Fibroblast of upper back skin (primary cell): ENCODE results near the gene SLC16A7.

ENCODE experiments used
- DNase-seq: peaks from one replicate; pipeline ENCODE4 v3.0.0-alpha.2; 2013

SLC16A7 gene

GRCh38 chr12:59626382-59626781 lies 30.6 kb downstream of the SLC16A7 start:
- DNase-seq = peak; percentile 14

DNA sequence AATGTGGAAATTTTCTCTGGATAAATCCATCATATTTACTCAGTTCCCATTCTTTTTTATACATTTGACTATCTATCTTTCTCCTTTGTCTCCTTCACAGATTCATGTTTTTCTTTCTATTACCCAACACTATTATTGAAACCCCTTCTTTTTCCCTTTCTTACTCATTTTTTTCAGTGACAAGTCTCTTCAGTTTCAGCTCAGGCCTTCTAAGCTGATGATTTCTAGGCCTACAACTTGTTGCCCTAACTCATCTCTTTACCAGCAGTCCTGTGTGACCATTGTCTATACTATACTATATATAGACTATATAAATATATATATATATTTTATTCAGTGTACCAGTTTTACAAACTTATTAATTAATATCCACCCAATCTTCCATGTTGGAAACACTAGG lies 31.8 kb downstream of the SLC16A7 start:
- DNase-seq = no peak

DNA sequence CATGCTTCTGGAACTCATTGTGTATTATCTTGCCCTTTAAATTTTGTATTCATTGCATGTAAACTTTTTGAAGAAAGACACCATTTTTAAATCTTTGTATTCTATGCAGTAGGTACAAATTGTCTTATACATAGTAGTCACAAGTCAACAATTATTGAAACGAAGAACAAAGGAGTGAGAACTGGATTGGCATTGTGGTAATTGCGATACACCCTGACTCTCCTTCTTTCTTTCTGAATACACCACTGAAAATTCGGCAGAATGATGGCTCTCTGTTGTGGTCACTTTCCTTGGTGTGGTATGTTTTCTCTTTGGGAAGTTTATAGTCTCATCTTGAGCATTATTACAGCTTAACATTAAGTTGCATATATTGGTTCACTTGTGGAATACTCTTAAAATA lies 34.1 kb downstream of the SLC16A7 start:
- no peak for DNase-seq

DNA sequence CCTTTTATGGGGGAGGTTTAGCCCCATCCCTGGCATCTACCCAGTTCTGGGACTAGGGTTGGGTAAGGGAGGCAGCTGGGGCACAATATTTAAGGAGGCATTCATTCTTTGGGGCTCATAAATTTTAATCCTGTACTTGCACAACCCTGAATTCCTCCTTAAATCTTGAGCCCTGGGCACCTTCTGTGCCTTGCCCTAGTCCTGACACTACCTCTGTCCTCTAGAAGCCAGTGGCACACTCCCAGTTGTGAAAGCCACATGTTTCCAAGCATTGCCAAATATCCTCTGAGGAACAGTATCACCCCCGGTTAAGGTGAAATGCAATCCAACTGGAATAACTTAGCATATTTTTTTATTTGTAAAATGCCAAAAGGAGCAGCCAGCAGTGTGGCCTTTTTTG lies 36.6 kb downstream of the SLC16A7 start:
- no peak for DNase-seq

- DNase-seq = no peak
These were observed 38.4 kb downstream of the SLC16A7 start for GRCh38 chr12:59634254-59634653.

GRCh38 chr12:59636945-59637691 lies 41.3 kb downstream of the SLC16A7 start:
- no peak for DNase-seq

DNA sequence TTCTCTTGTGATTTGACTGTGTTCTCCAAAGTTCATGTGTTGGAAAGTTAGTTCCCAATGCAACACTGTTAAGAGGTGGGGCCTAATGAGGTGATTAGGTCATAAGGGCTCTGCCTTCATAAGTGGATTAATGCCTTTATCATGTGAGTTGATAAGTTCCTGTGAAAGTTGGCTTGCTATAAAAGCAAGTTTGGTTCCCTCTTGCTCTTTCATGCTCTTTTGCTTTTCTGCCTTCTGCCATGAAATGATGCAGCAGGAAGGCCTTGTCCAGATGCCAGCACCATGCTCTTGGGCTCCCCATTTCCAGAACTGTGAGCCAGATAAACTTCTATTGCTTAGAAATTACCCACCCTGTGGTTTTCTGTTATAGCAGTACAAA lies 41.9 kb downstream of the SLC16A7 start:
- DNase-seq = no peak

DNA sequence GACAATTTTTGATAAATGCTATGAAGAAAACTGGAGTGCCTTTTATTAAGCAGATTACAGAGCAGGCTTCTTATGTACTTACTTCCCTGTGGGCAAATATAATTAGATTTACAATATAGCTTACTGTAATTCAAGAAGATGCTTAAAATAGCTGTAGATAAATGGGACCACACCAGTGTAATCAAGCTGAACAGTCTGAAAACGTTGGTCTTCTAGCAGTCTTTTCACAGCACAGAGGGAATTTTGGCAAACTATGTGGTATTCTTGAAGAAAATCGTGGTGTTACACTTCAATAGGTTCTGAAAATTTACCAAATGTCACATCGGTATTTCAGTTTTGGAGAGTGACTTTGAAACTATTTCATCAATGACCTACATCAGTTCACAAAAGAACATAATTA lies 47.7 kb downstream of the SLC16A7 start:
- no peak for DNase-seq

DNA sequence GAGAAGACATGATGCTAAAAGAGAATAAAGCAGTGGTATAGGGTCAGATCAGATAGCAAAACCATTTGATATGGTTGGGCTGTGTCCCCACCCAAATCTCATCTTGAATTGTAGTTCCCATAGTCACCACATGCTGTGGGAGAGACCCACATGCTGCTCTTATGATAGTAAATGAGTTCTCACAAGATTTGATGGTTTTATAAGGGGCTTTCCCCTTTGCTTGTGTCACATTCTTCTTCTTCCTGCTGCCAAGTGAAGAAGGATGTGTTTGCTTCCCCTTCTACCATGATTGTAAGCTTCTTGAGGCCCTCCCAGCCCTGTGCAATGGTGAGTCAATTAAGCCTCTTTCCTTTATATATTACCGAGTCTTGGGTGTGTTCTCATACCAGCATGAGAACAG lies 49.4 kb downstream of the SLC16A7 start:
- no peak for DNase-seq

GRCh38 chr12:59646636-59647035 lies 50.8 kb downstream of the SLC16A7 start:
- DNase-seq = no peak

DNA sequence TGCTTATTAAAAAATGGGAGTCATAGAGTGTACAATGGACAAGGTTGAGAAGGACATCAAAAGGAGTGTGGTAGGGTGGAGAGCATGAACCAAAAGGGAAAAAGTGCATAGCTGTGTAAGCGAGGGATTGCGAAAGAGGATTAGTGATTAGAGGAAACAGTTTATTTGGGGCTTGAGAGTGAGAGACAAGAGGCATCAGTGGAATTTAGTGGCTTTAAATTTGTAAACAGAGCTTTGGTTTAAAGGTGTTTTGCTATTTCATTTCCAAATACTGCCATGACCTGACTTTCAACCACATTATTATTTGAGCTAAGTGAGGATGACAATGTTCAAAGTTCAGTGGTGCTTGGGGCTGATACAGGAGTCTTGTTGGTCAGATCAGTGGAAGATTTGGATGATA lies 53.4 kb downstream of the SLC16A7 start:
- DNase-seq = no peak

- peak; percentile 32 for DNase-seq
These were observed 54.9 kb downstream of the SLC16A7 start for GRCh38 chr12:59650588-59651228.

DNA sequence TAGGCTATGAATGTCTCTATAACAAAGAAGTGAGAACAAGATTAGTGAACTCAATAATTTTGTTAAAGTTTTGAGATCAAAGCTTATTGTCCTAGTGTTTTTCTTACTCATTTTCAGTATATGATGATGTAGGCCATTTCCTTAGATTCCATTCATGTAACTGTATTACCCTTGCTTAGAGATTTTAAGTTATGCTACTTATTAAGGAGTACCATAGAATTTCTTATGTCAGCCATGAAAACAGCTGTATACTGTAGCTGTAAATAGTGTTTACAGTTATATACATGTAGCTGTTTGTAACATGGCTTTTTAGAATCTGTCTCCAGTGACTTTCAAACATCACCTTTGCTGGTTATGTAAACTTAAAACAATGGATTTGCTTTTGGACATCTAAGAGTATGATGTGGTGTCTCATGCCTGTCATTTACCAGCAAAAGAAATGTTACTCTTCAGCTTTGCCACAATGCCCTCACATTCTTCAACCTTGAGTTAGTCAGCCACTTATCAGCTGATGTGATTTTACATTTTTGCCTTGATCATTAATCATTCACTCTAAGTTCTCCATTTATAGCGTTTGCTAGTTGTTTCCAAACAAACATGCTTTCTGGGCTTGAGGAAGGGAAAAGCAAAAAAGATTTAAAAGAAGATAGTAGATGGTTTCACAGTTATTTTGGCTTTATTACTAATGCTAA lies 55.5 kb downstream of the SLC16A7 start:
- DNase-seq = peak; percentile 43

GRCh38 chr12:59652130-59652529 lies 56.3 kb downstream of the SLC16A7 start:
- no peak for DNase-seq

DNA sequence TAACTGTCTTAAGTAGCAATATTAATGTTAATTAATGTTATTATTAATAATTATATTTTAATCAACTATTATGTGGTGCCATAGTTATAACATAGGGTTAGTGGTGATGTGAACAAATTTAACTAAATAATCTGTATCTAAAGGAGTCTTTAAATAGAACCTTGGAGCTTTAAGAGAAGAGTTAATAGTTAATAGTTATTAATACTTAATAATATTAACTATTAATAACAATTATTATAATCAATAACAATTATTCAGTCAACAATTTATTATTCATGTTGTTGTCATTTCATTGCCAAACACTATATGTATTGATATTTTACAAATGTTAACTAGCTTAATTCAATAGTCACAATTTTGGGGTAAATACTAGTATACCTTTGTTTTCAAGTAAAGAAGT lies 58.2 kb downstream of the SLC16A7 start:
- no peak for DNase-seq

DNA sequence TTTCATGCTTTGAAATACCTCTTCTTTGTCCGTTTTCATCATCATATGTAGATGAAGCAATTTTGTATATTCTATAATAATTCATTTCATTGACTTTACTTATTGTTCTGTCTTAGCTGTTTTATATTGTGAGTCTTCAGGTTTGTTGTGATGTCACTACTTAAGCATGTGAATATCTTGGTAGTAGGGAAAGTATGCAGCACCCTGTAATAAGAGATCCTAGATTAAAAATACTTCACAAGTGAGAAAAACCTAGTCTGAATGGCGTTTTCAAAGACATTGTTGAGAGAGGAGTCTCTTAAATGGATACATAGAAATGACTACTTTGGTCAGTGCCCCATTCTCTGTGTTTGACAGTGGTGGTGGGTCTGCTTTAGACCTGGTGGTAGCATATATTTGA lies 61.4 kb downstream of the SLC16A7 start:
- DNase-seq = peak; percentile 55

GRCh38 chr12:59657711-59658110 lies 61.9 kb downstream of the SLC16A7 start:
- no peak for DNase-seq

DNA sequence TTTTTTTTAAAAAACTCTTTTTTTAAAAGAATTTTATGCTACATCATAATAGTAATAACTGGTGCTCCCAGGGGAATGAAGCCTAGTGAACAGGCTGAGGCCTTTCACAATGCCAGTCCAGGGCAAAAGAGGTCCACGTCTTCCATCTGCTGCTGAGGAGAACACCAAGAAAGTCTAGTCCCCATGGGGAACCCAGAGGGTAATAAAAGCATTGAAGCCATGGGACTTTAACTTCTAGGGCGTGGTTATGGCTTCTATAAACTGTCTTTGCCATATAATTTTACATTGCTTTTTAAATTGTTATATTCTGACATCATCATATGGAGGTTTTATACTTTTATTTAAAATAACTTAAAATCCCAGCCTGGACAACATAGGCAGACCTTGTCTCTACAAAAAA lies 64.3 kb downstream of the SLC16A7 start:
- DNase-seq = peak; percentile 12

- no peak for DNase-seq
These were observed 65.2 kb downstream of the SLC16A7 start for GRCh38 chr12:59660921-59661597.

GRCh38 chr12:59664495-59664894 lies 68.7 kb downstream of the SLC16A7 start:
- no peak for DNase-seq

DNA sequence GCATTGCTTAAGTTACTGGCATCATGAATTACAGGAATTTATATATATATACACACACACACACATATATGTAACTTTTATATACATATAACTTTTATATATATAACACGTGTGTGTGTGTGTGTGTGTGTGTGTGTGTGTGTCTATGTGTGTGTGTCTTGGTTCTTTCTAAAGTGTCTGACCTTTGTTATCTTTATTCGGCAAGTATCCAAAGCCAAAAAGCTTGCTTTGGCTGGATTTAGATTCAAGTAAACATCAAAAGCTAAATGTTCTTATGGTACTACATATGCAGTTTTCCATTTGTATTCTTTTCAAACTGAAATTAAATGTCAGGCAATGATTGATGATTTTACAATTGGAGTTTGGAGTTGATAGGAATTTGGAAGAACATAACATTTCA lies 69.9 kb downstream of the SLC16A7 start:
- DNase-seq = no peak

- DNase-seq = no peak
These were observed 72.8 kb downstream of the SLC16A7 start for GRCh38 chr12:59668674-59669073.

DNA sequence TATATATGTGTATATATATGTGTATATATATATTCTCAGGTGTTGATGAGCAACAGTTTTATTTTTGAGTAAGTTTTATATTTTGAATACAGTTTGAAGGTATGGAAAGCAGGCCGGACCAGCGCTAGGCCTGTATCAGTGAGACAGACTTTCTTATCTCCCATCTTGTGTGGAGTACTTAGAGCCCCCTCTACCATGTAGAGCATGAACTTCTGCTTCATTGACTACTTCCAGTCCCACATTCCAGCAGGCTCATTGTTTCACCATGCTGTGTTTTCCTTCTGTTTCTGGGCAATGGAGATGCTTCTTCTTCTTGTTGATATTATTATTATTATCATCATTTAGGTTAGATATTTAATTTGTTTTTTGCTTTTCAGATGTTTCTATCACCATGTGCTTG lies 76.4 kb downstream of the SLC16A7 start:
- no peak for DNase-seq

DNA sequence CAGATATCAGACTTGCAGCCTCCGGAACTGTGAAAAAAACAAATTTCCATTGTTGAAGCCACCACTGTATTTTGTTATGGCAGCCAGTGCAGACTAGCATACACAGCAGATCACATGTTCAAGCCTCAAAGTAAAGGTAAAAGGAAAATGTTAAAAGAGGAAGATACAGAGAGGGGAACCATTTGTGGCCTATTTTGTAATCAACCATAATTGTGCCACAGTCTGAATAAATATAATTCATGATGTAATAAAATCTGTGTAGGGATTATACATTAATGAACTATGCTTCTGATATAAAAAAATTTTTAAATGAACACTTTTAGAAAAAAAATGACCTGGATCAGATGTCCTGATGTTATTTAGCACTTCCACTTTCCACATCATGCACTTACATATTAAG lies 79.6 kb downstream of the SLC16A7 start:
- no peak for DNase-seq
